ELR (cell line): ENCODE results near the gene CCDC71L.

Experiments used
- DNase-seq: peaks from one replicate; pipeline ENCODE4 v3.0.0-alpha.2; 2015; ENCODE audit warnings: low read depth

CCDC71L gene

GRCh38 chr7:106659166-106659962 lies 1.6 kb downstream of the CCDC71L start:
- no peak for DNase-seq

- DNase-seq: no peak
Measured at GRCh38 chr7:106658316-106659165, 2.4 kb downstream of the CCDC71L start.

- peak; percentile 14 for DNase-seq
Measured at GRCh38 chr7:106657085-106657991, 3.6 kb downstream of the CCDC71L start.

- DNase-seq: no peak
Measured at GRCh38 chr7:106655703-106656498, 5.1 kb downstream of the CCDC71L start.

- no peak for DNase-seq
Measured at GRCh38 chr7:106653488-106653887, 7.5 kb downstream of the CCDC71L start.

GRCh38 chr7:106652909-106653308 lies 8.0 kb downstream of the CCDC71L start:
- DNase-seq: no peak

- no peak for DNase-seq
Measured at GRCh38 chr7:106652092-106652491, 8.9 kb downstream of the CCDC71L start.

GRCh38 chr7:106646256-106646655 lies 14.7 kb downstream of the CCDC71L start:
- DNase-seq: no peak

GRCh38 chr7:106644999-106645398 lies 16.0 kb downstream of the CCDC71L start:
- DNase-seq: no peak

GRCh38 chr7:106643216-106644000 lies 17.6 kb downstream of the CCDC71L start:
- no peak for DNase-seq

- no peak for DNase-seq
Measured at GRCh38 chr7:106641416-106641815, 19.5 kb downstream of the CCDC71L start.

GRCh38 chr7:106640368-106641141 lies 20.4 kb downstream of the CCDC71L start:
- DNase-seq: peak; percentile 43

- DNase-seq: no peak
Measured at GRCh38 chr7:106639476-106640334, 21.3 kb downstream of the CCDC71L start.

GRCh38 chr7:106635411-106635810 lies 25.5 kb downstream of the CCDC71L start:
- no peak for DNase-seq

GRCh38 chr7:106634958-106635357 lies 26.0 kb downstream of the CCDC71L start:
- DNase-seq: no peak

- no peak for DNase-seq
Measured at GRCh38 chr7:106630648-106631047, 30.3 kb downstream of the CCDC71L start.

- peak; percentile 34 for DNase-seq
Measured at GRCh38 chr7:106629516-106629915, 31.4 kb downstream of the CCDC71L start.

- no peak for DNase-seq
Measured at GRCh38 chr7:106626376-106627164, 34.4 kb downstream of the CCDC71L start.
